IMR-90 (cell line): Measurements from ENCODE around the gene JAKMIP1. TPM values are rescaled to one million over a fixed set of nuclear protein-coding genes. Genes with fewer than 3 reads are reported as not detected.

Experiments used
- ATAC-seq: fragments of 200-7000 bp; cut with Tn5 transposase; 2 replicates; pipeline ENCODE4 v1.9.1; 2020; ENCODE audit warnings: low read depth, mild to moderate bottlenecking, moderate library complexity
- BruUV-seq: library from RNA; stranded (reverse); fragments of 400-500 nt; replicated peaks from 2 replicates; lab custom pipeline; 2021; lab: Mats Ljungman, UMichigan
- CTCF ChIA-PET: fragments of 300-600 bp; formaldehyde crosslinking; extraction: SDS; loops from one replicate; lab custom pipeline; 2021; ENCODE audit warnings: antibody characterized with exemption; lab: Yijun Ruan, JAX
- POLR2A ChIA-PET: fragments of 300-600 bp; sonication (Branson Sonifier 250); formaldehyde crosslinking; loops from one replicate; lab custom pipeline; 2022; ENCODE audit warnings: antibody characterized with exemption; ENCODE audit not compliant: unreplicated experiment; lab: Charles Lee
- DNase-seq: peaks from one replicate; pipeline ENCODE4 v3.0.0; 2013
- H2AFZ ChIP-seq: replicated peaks from 2 replicates; pipeline ENCODE3; 2013; ENCODE audit warnings: low read length, mild to moderate bottlenecking; ENCODE audit not compliant: poor library complexity
- H2AK5ac ChIP-seq: 2 replicates; pipeline ENCODE4 v1.6.1; 2013; ENCODE audit warnings: low read depth, low read length, inconsistent platforms
- H2AK9ac ChIP-seq: replicated peaks from 2 replicates; pipeline ENCODE3; 2013; ENCODE audit warnings: mild to moderate bottlenecking, low read depth, low read length, moderate library complexity; ENCODE audit not compliant: poor library complexity
- H2BK120ac ChIP-seq: 2 replicates; pipeline ENCODE4 v1.6.1; 2013; ENCODE audit warnings: low read depth, low read length, inconsistent platforms
- H2BK15ac ChIP-seq: 3 replicates; pipeline ENCODE4 v1.6.1; 2013; ENCODE audit warnings: low read depth, low read length, inconsistent platforms
- H2BK20ac ChIP-seq: 2 replicates; pipeline ENCODE4 v1.6.1; 2013; ENCODE audit warnings: low read depth, mild to moderate bottlenecking, inconsistent platforms, low read length, moderate library complexity
- H2BK5ac ChIP-seq: 2 replicates; pipeline ENCODE4 v1.6.1; 2013; ENCODE audit warnings: mild to moderate bottlenecking, low read depth, low read length, inconsistent platforms; ENCODE audit not compliant: poor library complexity, severe bottlenecking
- H3K14ac ChIP-seq: replicated peaks from 2 replicates; pipeline ENCODE4 v1.6.1; 2013; ENCODE audit warnings: low read depth, low read length, inconsistent platforms
- H3K18ac ChIP-seq: 2 replicates; pipeline ENCODE4 v1.6.1; 2013; ENCODE audit warnings: low read depth, low read length, control low read depth
- H3K23ac ChIP-seq: 2 replicates; pipeline ENCODE4 v1.6.1; 2013; ENCODE audit warnings: low read depth, low read length, inconsistent platforms
- H3K27ac ChIP-seq: 2 replicates; pipeline ENCODE4 v1.5.1; 2013; ENCODE audit warnings: mild to moderate bottlenecking, control low read depth, low read length; ENCODE audit not compliant: insufficient read depth
- H3K27me3 ChIP-seq: 2 replicates; pipeline ENCODE4 v1.6.1; 2013; ENCODE audit warnings: low read length; ENCODE audit not compliant: control insufficient read depth, insufficient read depth
- H3K36me3 ChIP-seq: 2 replicates; pipeline ENCODE4 v1.6.1; 2013; ENCODE audit warnings: low read length, mixed read lengths; ENCODE audit not compliant: control insufficient read depth, insufficient read depth
- H3K4ac ChIP-seq: 2 replicates; pipeline ENCODE4 v1.6.1; 2013; ENCODE audit warnings: low read depth, low read length, inconsistent platforms
- H3K4me1 ChIP-seq: 2 replicates; pipeline ENCODE4 v1.6.1; 2013; ENCODE audit warnings: low read length, mixed read lengths; ENCODE audit not compliant: control insufficient read depth, insufficient read depth
- H3K4me2 ChIP-seq: 2 replicates; pipeline ENCODE4 v1.6.1; 2013; ENCODE audit warnings: low read depth, mild to moderate bottlenecking, control low read depth, low read length, moderate library complexity
- H3K4me3 ChIP-seq: 2 replicates; pipeline ENCODE4 v1.5.1; 2013; ENCODE audit warnings: low read depth, mild to moderate bottlenecking, control low read depth, low read length, moderate library complexity; ENCODE audit not compliant: insufficient read depth
- H3K56ac ChIP-seq: 2 replicates; pipeline ENCODE4 v1.6.1; 2013; ENCODE audit warnings: low read length, inconsistent platforms; ENCODE audit not compliant: insufficient read depth; ENCODE audit errors: extremely low read depth
- H3K79me1 ChIP-seq, 2 experiments: 2 replicates each; pipeline ENCODE4 v1.6.1; 2013; ENCODE audit warnings: low read length in 2 of 2, inconsistent platforms in 1 of 2, low read depth in 1 of 2
- H3K9ac ChIP-seq: 2 replicates; pipeline ENCODE4 v1.6.1; 2013; ENCODE audit warnings: low read depth, low read length, control low read depth
- H3K9me1 ChIP-seq: 2 replicates; pipeline ENCODE4 v1.6.1; 2013; ENCODE audit warnings: low read length, inconsistent platforms; ENCODE audit not compliant: insufficient read depth
- H3K9me3 ChIP-seq: 2 replicates; pipeline ENCODE4 v1.6.1; 2013; ENCODE audit warnings: low read length; ENCODE audit not compliant: control insufficient read depth, insufficient read depth
- H4K20me1 ChIP-seq: 2 replicates; pipeline ENCODE4 v1.6.1; 2013; ENCODE audit warnings: low read length, inconsistent platforms; ENCODE audit not compliant: insufficient read depth
- H4K5ac ChIP-seq: 2 replicates; pipeline ENCODE4 v1.6.1; 2013; ENCODE audit warnings: mild to moderate bottlenecking, low read depth, low read length, control low read depth
- H4K8ac ChIP-seq, 2 experiments: 2 replicates each; pipeline ENCODE4 v1.6.1; 2013; ENCODE audit warnings: low read depth in 2 of 2, low read length in 2 of 2, control low read depth in 1 of 2, inconsistent platforms in 1 of 2
- H4K91ac ChIP-seq: 2 replicates; pipeline ENCODE4 v1.6.1; 2013; ENCODE audit warnings: low read depth, low read length, inconsistent platforms; ENCODE audit not compliant: insufficient read depth
- BHLHE40 ChIP-seq: fragments of 150-350 bp; IDR thresholded peaks from 2 replicates; pipeline ENCODE4 v1.6.1; 2016; ENCODE audit warnings: mild to moderate bottlenecking, low read depth, low read length
- CEBPB ChIP-seq: IDR thresholded peaks from 2 replicates; pipeline ENCODE4 v1.6.1; 2012; ENCODE audit warnings: low read depth, low read length, improper control_type of control experiment
- CHD1 ChIP-seq: IDR thresholded peaks from 2 replicates; pipeline ENCODE4 v1.6.1; 2012; ENCODE audit warnings: low read depth, low read length, improper control_type of control experiment
- FOS ChIP-seq: fragments of 150-350 bp; IDR thresholded peaks from 2 replicates; pipeline ENCODE4 v1.6.1; 2016; ENCODE audit warnings: low read depth, low read length
- MAFK ChIP-seq: IDR thresholded peaks from 2 replicates; pipeline ENCODE4 v1.6.1; 2012; ENCODE audit warnings: low read depth, low read length, improper control_type of control experiment
- MAZ ChIP-seq: IDR thresholded peaks from 2 replicates; pipeline ENCODE4 v1.6.1; 2012; ENCODE audit warnings: low read depth, mild to moderate bottlenecking, low read length, improper control_type of control experiment, moderate library complexity, borderline replicate concordance
- MXI1 ChIP-seq: IDR thresholded peaks from 2 replicates; pipeline ENCODE4 v1.6.1; 2012; ENCODE audit warnings: low read depth, mild to moderate bottlenecking, low read length, moderate library complexity, borderline replicate concordance
- NFE2L2 ChIP-seq: fragments of 150-350 bp; IDR thresholded peaks from 2 replicates; pipeline ENCODE4 v1.6.1; 2016; ENCODE audit warnings: low read depth, mild to moderate bottlenecking, low read length
- POLR2A ChIP-seq: IDR thresholded peaks from 2 replicates; pipeline ENCODE4 v1.6.1; 2012; ENCODE audit warnings: mild to moderate bottlenecking, low read depth, low read length
- RAD21 ChIP-seq: IDR thresholded peaks from 2 replicates; pipeline ENCODE4 v1.6.1; 2012; ENCODE audit warnings: low read length, improper control_type of control experiment
- RCOR1 ChIP-seq: IDR thresholded peaks from 2 replicates; pipeline ENCODE4 v1.6.1; 2012; ENCODE audit warnings: mild to moderate bottlenecking, low read length, improper control_type of control experiment; ENCODE audit not compliant: insufficient replicate concordance
- RFX5 ChIP-seq: IDR thresholded peaks from 2 replicates; pipeline ENCODE4 v1.8.0; 2012; ENCODE audit warnings: low read depth, mild to moderate bottlenecking, low read length, moderate library complexity
- SMC3 ChIP-seq: fragments of 150-350 bp; IDR thresholded peaks from 2 replicates; pipeline ENCODE4 v1.6.1; 2016; ENCODE audit warnings: low read depth, mild to moderate bottlenecking, antibody characterized with exemption, low read length, moderate library complexity
- WGBS, 2 experiments: methylation state at CpG; one replicate each; pipeline versions ENCODE4 v1.1.5 to v1.1.7; 2013; ENCODE audit warnings: missing lambda C conversion rate in 2 of 2; ENCODE audit not compliant: insufficient read length in 1 of 2; ENCODE audit errors: extremely low coverage in 2 of 2; 5-methylcytosine and 5-hydroxymethylcytosine counted together
- dilution Hi-C: fragments of 300-500 bp; cut with HindIII; formaldehyde crosslinking; loops from one replicate; pipeline ENCODE4 v1.14.3; 2018; ENCODE audit warnings: low sequenced_read_pairs; ENCODE audit not compliant: unreplicated experiment
- in situ Hi-C: fragments of 300-500 bp; cut with MboI; formaldehyde crosslinking; loops from 3 replicates; pipeline ENCODE4 v1.14.3; 2019; ENCODE audit warnings: low sequenced_read_pairs, inconsistent platforms, mixed read lengths
- intact Hi-C: fragments of 100-400 bp; cut with micrococcal nuclease; formaldehyde crosslinking; loops from 2 replicates; pipeline ENCODE4 v1.10.0; 2022
- polyA plus RNA-seq, 3 experiments: library from polyadenylated mRNA; depleted of rRNA; stranded (reverse); fragments of >200 nt; gene quantifications; 2 replicates each; pipeline ENCODE4 v1.2.3, GENCODE V29; 2012; ENCODE audit warnings: low replicate concordance in 1 of 3
- total RNA-seq: library from RNA; depleted of rRNA; stranded (reverse); fragments of >200 nt; gene quantifications from 2 replicates; pipeline ENCODE4 v1.2.3, GENCODE V29; 2012
- TF ChIP-seq, protein P1 (sequence below): fragments of 150-350 bp; IDR thresholded peaks from 2 replicates; pipeline ENCODE4 v1.6.1; 2017; ENCODE audit warnings: mild to moderate bottlenecking, antibody characterized with exemption, low read length, low read depth
- TF ChIP-seq, protein P2 (sequence below): fragments of 150-350 bp; IDR thresholded peaks from 2 replicates; pipeline ENCODE4 v1.6.1; 2016; ENCODE audit warnings: low read depth, mild to moderate bottlenecking, low read length, moderate library complexity, borderline replicate concordance
- TF ChIP-seq, protein P3 (sequence below): conservative IDR thresholded peaks from 2 replicates; pipeline ENCODE4 v1.5.1; 2012; ENCODE audit warnings: mild to moderate bottlenecking, low read depth, low read length, improper control_type of control experiment

The JAKMIP1 gene
- total and polyA plus RNA-seq, 2 of the 4 experiments (the other 2 are of a cell fraction) = not detected

DNA sequence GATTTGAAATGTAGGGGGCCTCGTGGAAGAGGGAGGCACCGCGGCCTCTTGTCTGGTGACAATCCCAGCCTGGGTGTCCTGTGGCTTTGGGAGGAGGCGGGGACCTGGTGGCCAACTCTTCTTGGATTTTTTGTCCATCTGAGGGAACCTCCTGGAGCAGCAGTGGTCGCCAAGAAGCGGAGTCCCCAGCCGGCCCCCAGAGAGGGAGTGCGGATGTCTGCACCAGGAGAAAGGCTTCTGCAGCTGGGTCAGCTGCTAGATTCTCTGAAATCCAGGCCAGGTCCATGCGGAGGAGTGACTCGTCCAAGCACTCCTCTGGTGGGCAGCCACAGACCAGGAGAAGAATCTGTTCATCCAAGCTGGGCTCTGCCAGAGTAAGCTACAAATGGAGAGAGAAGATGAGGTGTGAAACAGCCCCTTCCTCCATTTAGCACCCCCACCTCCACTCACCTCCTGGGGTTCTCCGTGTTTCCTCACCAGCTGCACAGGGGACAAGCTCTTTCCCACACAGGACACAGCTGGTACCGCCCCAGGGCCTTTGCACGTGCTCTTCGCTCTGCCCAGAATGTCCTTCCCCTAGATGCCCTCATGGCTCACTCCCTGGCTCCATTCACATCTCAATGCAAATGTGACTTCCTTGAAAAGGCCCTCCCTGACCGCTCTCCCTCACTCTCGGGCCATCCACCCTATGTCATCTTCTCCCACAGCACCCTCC, 209.7 kb downstream of the JAKMIP1 start:
- Histone ChIP-seq H2AK9ac (no peak overlapping the region), H3K4me3 (no peak overlapping the region), H2BK15ac (no peak overlapping the region), H3K27ac (no peak overlapping the region), H4K8ac (no peak overlapping the region), H2AK5ac (no peak overlapping the region), H2BK5ac (no peak overlapping the region), H3K9me3 (no peaks in the 10 kb centered on the region), H3K36me3 (no peaks in the 10 kb centered on the region), H3K27me3 (no peaks in the 10 kb centered on the region; the same call in none of the 2 replicates), H2BK120ac (no peak overlapping the region), H2AFZ (no peak overlapping the region), H3K9ac (no peak overlapping the region), H4K5ac (no peak overlapping the region), H3K23ac (no peak overlapping the region), H2BK20ac (no peak overlapping the region), H3K4me1 (no peaks in the 10 kb centered on the region), H4K91ac (no peak overlapping the region), H3K4me2 (no peak overlapping the region), H3K4ac (no peak overlapping the region), H4K20me1 (no peaks in the 10 kb centered on the region), H3K56ac (no peak overlapping the region), H3K9me1 (no peaks in the 10 kb centered on the region), H3K18ac (no peak overlapping the region), H3K79me1 (no peaks in the 10 kb centered on the region), H3K14ac (no peak overlapping the region)
- dilution Hi-C loops (no loop called here), in situ Hi-C loops (loop anchor here (10.0 kb wide), 1 partner anchor 334 kb away; no protein-coding TSS in a partner anchor), intact Hi-C loops (no loop called here)
- TF ChIP-seq, protein P1, sequence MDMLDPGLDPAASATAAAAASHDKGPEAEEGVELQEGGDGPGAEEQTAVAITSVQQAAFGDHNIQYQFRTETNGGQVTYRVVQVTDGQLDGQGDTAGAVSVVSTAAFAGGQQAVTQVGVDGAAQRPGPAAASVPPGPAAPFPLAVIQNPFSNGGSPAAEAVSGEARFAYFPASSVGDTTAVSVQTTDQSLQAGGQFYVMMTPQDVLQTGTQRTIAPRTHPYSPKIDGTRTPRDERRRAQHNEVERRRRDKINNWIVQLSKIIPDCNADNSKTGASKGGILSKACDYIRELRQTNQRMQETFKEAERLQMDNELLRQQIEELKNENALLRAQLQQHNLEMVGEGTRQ = no peak
- TF ChIP-seq FOS (no peak), MAZ (no peak), RAD21 (no peak), MXI1 (no peak), NFE2L2 (no peak), CEBPB (no peak), RCOR1 (no peak), POLR2A (no peak), SMC3 (no peak), BHLHE40 (no peak), CHD1 (no peak), MAFK (no peak), RFX5 (no peak)
- TF ChIP-seq, protein P2, sequence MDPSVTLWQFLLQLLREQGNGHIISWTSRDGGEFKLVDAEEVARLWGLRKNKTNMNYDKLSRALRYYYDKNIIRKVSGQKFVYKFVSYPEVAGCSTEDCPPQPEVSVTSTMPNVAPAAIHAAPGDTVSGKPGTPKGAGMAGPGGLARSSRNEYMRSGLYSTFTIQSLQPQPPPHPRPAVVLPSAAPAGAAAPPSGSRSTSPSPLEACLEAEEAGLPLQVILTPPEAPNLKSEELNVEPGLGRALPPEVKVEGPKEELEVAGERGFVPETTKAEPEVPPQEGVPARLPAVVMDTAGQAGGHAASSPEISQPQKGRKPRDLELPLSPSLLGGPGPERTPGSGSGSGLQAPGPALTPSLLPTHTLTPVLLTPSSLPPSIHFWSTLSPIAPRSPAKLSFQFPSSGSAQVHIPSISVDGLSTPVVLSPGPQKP = no peak
- TF ChIP-seq, protein P3, sequence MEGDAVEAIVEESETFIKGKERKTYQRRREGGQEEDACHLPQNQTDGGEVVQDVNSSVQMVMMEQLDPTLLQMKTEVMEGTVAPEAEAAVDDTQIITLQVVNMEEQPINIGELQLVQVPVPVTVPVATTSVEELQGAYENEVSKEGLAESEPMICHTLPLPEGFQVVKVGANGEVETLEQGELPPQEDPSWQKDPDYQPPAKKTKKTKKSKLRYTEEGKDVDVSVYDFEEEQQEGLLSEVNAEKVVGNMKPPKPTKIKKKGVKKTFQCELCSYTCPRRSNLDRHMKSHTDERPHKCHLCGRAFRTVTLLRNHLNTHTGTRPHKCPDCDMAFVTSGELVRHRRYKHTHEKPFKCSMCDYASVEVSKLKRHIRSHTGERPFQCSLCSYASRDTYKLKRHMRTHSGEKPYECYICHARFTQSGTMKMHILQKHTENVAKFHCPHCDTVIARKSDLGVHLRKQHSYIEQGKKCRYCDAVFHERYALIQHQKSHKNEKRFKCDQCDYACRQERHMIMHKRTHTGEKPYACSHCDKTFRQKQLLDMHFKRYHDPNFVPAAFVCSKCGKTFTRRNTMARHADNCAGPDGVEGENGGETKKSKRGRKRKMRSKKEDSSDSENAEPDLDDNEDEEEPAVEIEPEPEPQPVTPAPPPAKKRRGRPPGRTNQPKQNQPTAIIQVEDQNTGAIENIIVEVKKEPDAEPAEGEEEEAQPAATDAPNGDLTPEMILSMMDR = no peak
- WGBS, 2 experiments = 67% methylated on average over 3 of the region's 16 CpGs; no CpG with 5 or more reads in 1 of the 2 experiments
- ChIA-PET CTCF (no interaction called here), POLR2A (no interaction called here)
- DNase-seq (no peak), ATAC-seq (no peak)
- no TSS peak for BruUV-seq
